Fibroblast of the aortic adventitia (primary cell): ENCODE data around the gene CTSW. TPM values are rescaled to one million over a fixed set of nuclear protein-coding genes. Genes with fewer than 3 reads are reported as not detected.
A peak's percentile ranks its signal among the peaks of the same experiment; 100 is the strongest.

Experiments used
- DNase-seq: peaks from one replicate; pipeline ENCODE4 v3.0.0-alpha.2; 2010; ENCODE audit warnings: low read depth
- H3K4me3 ChIP-seq: 2 replicates; pipeline ENCODE4 v1.5.1; 2011; ENCODE audit warnings: low read depth, mild to moderate bottlenecking, control low read depth, low read length, moderate library complexity
- total RNA-seq: library from RNA; depleted of rRNA; stranded (reverse); fragments of >200 nt; gene quantifications from 2 replicates; pipeline ENCODE4 v1.2.3, GENCODE V29; 2012; ENCODE audit warnings: low replicate concordance
- TF ChIP-seq, protein P1 (sequence below): IDR thresholded peaks from 2 replicates; pipeline ENCODE4 v1.5.1; 2011; ENCODE audit warnings: mild to moderate bottlenecking, low read length, control low read depth, inconsistent platforms; ENCODE audit not compliant: insufficient read depth

CTSW gene
- total RNA-seq, 1 donor = not detected

GRCh38 chr11:65883786-65884715 lies 4.4 kb downstream of the CTSW start:
- H3K4me3 ChIP-seq = no peak overlapping the region
- TF ChIP-seq, protein P1, sequence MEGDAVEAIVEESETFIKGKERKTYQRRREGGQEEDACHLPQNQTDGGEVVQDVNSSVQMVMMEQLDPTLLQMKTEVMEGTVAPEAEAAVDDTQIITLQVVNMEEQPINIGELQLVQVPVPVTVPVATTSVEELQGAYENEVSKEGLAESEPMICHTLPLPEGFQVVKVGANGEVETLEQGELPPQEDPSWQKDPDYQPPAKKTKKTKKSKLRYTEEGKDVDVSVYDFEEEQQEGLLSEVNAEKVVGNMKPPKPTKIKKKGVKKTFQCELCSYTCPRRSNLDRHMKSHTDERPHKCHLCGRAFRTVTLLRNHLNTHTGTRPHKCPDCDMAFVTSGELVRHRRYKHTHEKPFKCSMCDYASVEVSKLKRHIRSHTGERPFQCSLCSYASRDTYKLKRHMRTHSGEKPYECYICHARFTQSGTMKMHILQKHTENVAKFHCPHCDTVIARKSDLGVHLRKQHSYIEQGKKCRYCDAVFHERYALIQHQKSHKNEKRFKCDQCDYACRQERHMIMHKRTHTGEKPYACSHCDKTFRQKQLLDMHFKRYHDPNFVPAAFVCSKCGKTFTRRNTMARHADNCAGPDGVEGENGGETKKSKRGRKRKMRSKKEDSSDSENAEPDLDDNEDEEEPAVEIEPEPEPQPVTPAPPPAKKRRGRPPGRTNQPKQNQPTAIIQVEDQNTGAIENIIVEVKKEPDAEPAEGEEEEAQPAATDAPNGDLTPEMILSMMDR = no peak
- no peak for DNase-seq

- peak; percentile 73 for DNase-seq
- no peak overlapping the region for H3K4me3 ChIP-seq
- TF ChIP-seq, protein P1 = peak; percentile 99
Observed at GRCh38 chr11:65884716-65885092, 5.1 kb downstream of the CTSW start.

DNA sequence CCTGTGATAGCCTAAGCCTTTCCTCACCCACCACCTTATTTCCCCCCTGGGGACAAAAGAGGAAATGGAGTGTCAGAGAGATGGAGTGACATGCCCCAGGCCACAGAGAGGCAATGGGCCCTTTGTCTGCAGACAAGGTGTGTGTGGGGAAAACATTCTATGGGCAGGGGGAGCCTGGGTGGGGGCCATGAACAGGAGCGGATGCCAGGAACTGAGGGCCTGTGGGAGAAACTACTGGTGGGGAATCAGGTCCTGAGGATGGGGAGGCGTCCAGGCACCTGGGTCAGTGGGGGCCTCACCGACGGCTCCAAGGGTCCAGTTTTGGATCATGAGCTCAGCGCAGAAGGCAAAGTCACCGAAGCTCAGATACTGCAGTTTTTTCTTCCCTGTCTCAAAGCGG lies 5.6 kb downstream of the CTSW start:
- H3K4me3 ChIP-seq = no peak overlapping the region
- DNase-seq = no peak
- TF ChIP-seq, protein P1 = no peak

DNA sequence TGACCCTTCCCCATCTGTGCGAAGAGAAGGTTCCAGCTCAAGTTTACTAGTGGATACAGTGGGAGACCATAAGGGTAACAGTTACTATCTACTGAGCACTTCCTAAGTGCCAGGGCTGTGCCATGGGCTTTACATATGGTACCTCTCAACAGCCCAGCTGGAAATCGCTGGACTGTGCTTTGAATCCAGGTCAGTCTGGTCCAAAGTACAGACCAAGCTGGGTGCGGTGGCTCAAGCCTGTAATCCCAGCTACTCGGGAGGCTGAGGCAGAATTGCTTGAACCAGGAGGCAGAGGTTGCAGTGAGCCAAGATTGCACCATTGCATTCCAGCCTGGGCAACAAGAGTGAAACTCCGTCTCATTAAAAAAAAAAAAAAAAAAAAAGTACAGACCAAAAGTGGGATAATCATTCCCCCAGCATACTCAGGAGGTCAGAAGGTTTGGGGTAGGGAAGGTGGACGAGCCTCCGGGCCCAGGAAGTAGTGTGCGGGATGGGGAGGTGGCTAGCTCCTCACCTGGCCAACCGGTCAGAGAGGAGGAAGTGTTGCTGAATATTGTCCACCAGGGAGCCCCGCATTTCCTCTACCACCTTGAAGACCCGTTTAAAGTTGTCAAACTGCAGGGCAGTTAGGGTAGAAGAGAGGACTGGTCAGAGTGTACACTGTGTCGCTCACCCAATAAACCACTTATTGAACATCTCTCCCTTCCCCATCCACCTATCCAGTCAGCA lies 6.3 kb downstream of the CTSW start:
- TF ChIP-seq, protein P1 = no peak
- no peak overlapping the region for H3K4me3 ChIP-seq

GRCh38 chr11:65886826-65887722 lies 7.4 kb downstream of the CTSW start:
- TF ChIP-seq, protein P1 = no peak
- H3K4me3 ChIP-seq = peak overlapping the region; percentile 87
- DNase-seq = no peak

More for the DNA sequence above, 6.3 kb downstream of the CTSW start:
- no peak for DNase-seq

DNA sequence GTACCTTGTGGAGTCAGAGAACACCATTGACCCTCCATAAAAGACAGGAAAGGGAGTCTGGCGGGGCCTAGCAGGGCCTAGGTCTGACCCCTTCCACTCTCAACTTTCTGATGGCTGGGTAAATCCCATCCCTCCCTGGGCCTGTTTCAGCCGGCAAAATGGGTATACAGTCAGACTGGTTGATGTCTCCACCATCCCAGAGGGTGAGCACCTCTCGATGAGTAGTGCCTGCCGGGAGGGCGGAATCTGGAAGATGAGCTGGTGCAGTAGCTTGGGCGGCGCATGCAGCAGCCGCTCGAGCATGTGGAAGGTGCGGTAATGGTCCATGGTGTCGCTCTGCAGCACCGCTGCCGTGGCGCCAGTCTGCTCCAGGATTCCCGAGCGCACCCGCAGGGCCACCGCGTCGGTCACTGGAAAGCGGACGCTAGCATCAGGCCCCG lies 8.1 kb downstream of the CTSW start:
- TF ChIP-seq, protein P1 = no peak
- no peak for DNase-seq
- peak overlapping the region; percentile 87 for H3K4me3 ChIP-seq
